ENCODE data around the gene MME.

Gene MME

GRCh38 chr3:155153242-155154186 lies 73.4 kb downstream of the MME start:
- Mint-ChIP-seq H3K9me3 (no peaks in the 10 kb centered on the region), H3K36me3 (ENCODE audit: low read depth) (peaks cover 33% of the 10 kb centered on the region), H3K4me1 (peaks cover 6% of the 10 kb centered on the region), H3K27ac (peak overlapping the region; percentile 64), H3K27me3 (ENCODE audit: low read depth, poor library complexity) (no peaks in the 10 kb centered on the region), H3K4me3 (no peak overlapping the region)
- no peak for TF ChIP-seq CTCF (IDR thresholded peaks at IDR 0.05)
- no peak for DNase-seq

GRCh38 chr3:155154255-155154654 lies 74.1 kb downstream of the MME start:
- DNase-seq = no peak
- Mint-ChIP-seq H3K9me3 (no peaks in the 10 kb centered on the region), H3K36me3 (ENCODE audit: low read depth) (peaks cover 26% of the 10 kb centered on the region), H3K27ac (peak overlapping the region; percentile 13), H3K27me3 (ENCODE audit: low read depth, poor library complexity) (no peaks in the 10 kb centered on the region), H3K4me3 (no peak overlapping the region), H3K4me1 (peaks cover 6% of the 10 kb centered on the region)
- TF ChIP-seq CTCF (IDR thresholded peaks at IDR 0.05) = no peak

DNA sequence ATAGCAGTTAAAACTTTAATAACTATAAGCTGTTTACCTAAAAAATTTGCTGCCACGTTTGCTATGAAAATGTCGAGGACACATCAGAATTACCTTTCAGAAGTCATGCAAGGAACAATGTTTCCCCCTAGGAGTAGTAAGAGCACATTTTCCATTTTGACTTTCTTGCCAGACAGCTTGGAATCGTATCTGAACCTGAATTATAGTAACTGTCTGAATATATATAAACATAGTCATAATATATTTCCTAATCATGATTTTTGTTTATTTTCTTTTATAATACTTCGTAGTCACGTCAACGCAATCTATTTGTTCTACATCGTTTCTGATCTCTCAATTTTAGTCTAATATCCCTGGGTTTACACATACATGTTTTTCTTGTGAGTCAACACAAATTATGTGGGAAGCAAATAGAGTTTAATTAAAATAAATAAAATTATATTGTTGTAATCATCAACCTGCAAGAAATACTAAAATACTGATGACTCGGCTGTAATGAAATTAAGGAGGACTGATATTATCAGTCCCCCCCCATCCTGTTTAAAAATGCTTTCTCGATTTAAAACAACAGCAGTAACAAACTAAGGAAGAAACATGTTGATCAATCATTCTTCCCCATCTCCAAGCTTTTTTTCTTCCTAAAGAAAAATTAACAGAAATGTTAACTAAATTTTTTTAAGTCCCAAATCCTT lies 78.4 kb downstream of the MME start:
- peaks cover 6% of the 10 kb centered on the region for H3K4me1 Mint-ChIP-seq
- H3K27ac Mint-ChIP-seq = no peak overlapping the region
- peaks cover 2% of the 10 kb centered on the region for H3K36me3 Mint-ChIP-seq (ENCODE audit: low read depth)
- H3K27me3 Mint-ChIP-seq (ENCODE audit: low read depth, poor library complexity) = no peaks in the 10 kb centered on the region
- DNase-seq = no peak
- H3K9me3 Mint-ChIP-seq = no peaks in the 10 kb centered on the region
- H3K4me3 Mint-ChIP-seq = no peak overlapping the region
- no peak for TF ChIP-seq CTCF (IDR thresholded peaks at IDR 0.05)

- no peaks in the 10 kb centered on the region for H3K9me3 Mint-ChIP-seq
These were observed 79.2 kb downstream of the MME start for GRCh38 chr3:155159301-155159700.

GRCh38 chr3:155161640-155162292 lies 81.6 kb downstream of the MME start:
- H3K9me3 Mint-ChIP-seq = no peaks in the 10 kb centered on the region
- no peak overlapping the region for H3K27ac Mint-ChIP-seq
- no peak for TF ChIP-seq CTCF (IDR thresholded peaks at IDR 0.05)
- no peak overlapping the region for H3K4me3 Mint-ChIP-seq
- no peaks in the 10 kb centered on the region for H3K27me3 Mint-ChIP-seq (ENCODE audit: low read depth, poor library complexity)
- H3K4me1 Mint-ChIP-seq = no peaks in the 10 kb centered on the region
- H3K36me3 Mint-ChIP-seq (ENCODE audit: low read depth) = peaks cover 2% of the 10 kb centered on the region
- DNase-seq = no peak

More at GRCh38 chr3:155159301-155159700, 79.2 kb downstream of the MME start:
- TF ChIP-seq CTCF (IDR thresholded peaks at IDR 0.05) = no peak
- Mint-ChIP-seq H3K4me3 (no peak overlapping the region), H3K27me3 (ENCODE audit: low read depth, poor library complexity) (no peaks in the 10 kb centered on the region), H3K36me3 (ENCODE audit: low read depth) (no peaks in the 10 kb centered on the region), H3K27ac (no peak overlapping the region), H3K4me1 (peaks cover 6% of the 10 kb centered on the region)
- no peak for DNase-seq
